GM15510 (cell line): ENCODE measurements around the gene APOLD1.

Experiments used
- POLR2A ChIP-seq: IDR thresholded peaks from 3 replicates; pipeline ENCODE4 v1.6.1; 2011; ENCODE audit warnings: borderline replicate concordance; ENCODE audit not compliant: insufficient read length; ENCODE audit errors: extremely low read depth

APOLD1 gene

DNA sequence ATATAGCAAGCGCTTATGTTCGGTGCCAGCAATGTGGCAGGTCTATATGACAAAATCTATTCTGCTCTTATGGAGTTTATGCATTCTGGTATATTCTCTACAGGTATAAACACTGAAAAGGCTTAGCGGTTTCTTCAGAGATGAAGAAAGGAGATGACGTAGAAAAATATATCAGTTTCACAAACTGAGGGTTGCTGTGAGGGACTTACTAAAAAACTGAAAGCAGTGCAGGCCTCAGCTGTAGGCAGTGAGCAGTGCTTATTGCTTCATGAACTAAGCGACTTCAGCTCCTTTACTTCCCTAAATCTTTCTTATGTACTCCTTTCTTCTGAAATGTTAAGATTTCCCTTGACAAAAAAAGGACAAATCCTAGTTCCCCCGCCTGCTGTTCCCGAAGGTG is 32.2 kb downstream of the APOLD1 start:
- TF ChIP-seq POLR2A: no peak

GRCh38 chr12:12818701-12819100 is 33.2 kb downstream of the APOLD1 start:
- TF ChIP-seq POLR2A: no peak

DNA sequence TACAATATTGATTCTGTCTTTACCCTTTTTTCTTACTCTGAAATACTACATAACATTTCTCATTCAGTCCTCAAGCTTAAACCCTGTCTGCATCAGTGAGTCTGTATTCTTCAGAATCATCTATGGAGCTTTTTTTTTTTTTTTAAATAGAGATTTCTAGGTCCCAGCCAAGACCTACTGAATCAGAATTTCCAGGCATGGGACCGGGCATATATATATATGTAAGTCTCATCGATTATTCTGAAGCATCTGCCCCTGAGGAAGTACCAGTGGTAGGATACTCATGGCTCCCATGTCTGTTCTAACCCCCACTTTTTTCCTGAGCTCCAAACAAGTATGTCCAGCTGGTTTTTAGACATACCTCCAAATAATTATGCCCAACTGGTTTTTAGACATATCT is 33.8 kb downstream of the APOLD1 start:
- no peak for TF ChIP-seq POLR2A

- TF ChIP-seq POLR2A: no peak
Measured at GRCh38 chr12:12819752-12820311, 34.4 kb downstream of the APOLD1 start.

GRCh38 chr12:12821975-12822374 is 36.5 kb downstream of the APOLD1 start:
- no peak for TF ChIP-seq POLR2A

- TF ChIP-seq POLR2A: no peak
Measured at GRCh38 chr12:12822886-12823285, 37.4 kb downstream of the APOLD1 start.

GRCh38 chr12:12823300-12823699 is 37.8 kb downstream of the APOLD1 start:
- TF ChIP-seq POLR2A: no peak

DNA sequence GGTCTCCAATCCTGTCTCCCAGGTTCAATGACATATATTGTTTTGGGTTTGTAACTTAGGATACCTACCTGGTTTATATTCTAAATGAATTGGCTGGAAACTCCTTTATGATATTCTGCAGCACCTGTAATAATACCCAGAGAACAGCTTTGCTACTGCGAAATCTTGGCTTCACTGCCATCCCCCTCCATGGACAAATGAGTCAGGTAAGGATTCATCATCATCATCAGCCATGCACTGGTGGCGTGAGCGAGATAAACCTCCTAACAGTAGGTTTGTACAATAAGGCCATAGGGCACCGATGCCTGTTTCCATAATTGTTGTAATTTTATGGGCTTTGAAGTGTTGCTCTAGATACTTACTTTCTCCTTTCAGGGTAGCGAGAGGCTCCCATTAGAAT is 38.4 kb downstream of the APOLD1 start:
- no peak for TF ChIP-seq POLR2A

DNA sequence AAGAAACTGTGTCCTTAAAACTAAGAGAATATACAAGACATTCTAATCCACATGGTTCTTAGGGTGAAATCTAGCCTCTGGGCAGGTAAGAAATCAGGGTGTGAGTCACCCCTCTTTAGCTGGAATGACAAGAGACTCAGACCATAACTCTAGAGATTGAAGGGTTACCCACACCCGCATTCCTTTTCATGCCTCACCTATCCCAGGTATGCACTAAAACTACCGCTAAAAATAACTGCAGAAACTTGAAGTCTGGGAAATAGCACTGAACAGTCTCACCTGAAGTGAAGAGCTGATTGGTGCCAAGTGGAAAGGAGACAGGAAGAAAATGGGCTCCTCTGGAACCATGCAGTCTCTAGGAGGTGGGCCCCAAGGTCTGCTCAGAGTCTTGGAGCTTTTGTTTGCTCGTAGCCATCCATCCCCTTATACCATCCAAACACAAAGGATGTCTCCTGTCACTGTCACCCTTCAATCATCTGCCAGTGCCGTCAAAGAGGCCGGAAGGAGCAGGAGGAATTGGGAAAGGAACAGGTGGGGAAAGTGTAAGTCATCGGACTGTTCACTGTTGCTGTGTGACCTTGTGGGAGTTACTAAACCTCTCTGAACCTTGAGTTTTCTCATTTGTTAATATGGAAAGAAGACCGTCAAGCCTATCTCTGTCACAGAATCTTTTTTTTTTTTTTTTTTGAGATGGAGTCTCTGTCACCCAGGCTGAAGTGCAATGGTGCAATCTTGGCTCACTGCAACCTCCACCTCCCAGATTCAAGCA is 50.1 kb downstream of the APOLD1 start:
- TF ChIP-seq POLR2A: no peak

- no peak for TF ChIP-seq POLR2A
Measured at GRCh38 chr12:12836571-12836970, 51.1 kb downstream of the APOLD1 start.

GRCh38 chr12:12837025-12837812 is 51.8 kb downstream of the APOLD1 start:
- TF ChIP-seq POLR2A: no peak

GRCh38 chr12:12837813-12838153 is 52.3 kb downstream of the APOLD1 start:
- TF ChIP-seq POLR2A: no peak

- TF ChIP-seq POLR2A: no peak
Measured at GRCh38 chr12:12839003-12839395, 53.5 kb downstream of the APOLD1 start.

DNA sequence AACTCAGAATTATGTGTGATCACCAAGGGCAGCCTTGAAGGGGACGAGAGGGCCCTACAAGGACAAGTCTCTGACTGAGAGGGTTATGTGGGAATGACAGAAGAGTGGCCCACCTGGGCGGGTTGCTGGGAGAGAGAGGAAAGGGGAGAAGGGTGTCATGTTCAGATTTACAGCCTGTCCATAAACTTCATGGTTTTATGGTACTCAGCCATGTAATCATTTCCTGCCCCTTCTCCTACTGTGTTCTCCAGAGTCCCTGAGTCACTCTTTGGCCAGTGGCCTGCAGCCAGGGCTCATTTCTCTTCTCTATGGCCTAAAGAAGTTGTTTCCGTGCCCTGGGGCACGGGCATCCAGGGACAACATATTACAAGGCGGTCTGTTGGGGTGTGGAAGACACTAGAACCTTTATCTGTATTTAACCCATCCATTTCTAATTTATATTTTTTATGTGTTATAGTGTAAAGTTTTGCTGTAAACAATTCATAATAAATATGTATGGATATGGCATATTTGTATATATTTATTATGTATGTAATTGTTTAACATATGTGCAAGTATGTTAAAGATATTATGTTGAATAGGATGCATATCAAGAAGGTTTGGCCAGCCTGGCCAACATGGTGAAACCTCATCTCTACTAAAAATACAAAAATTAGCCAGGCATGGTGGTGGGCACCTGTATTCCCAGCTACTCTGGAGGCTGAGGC is 54.6 kb downstream of the APOLD1 start:
- TF ChIP-seq POLR2A: no peak

DNA sequence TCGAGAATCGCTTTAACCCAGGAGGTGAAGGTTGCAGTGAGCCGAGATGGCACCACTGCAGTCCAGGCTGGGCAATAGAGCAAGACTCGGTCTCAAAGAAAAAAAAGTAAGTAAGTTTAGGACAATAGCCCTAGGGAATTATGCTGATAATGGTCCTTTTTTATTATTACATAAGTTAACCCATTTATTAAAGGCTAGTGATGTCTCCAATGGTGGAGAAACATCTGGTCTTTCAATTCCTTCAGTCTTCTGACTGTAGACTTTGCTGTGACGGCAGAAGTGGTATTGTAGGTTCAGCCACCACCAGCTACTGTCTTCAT is 55.1 kb downstream of the APOLD1 start:
- no peak for TF ChIP-seq POLR2A
